Measurements from ENCODE around the gene GIMAP7.
A peak's percentile ranks its signal among the peaks of the same experiment; 100 is the strongest.
"Not testable (repeated sequence)": the region's sequence is repeated elsewhere in the genome, so short reads cannot be mapped to it uniquely, and the experiment has no call there.

The GIMAP7 gene

GRCh38 chr7:150515248-150516147 lies 826 bp downstream of the GIMAP7 start:
- peak; percentile 48 for DNase-seq

GRCh38 chr7:150516956-150517745 lies 2.5 kb downstream of the GIMAP7 start:
- no peak for DNase-seq

- no peak for DNase-seq
Measured at GRCh38 chr7:150519310-150519709, 4.6 kb downstream of the GIMAP7 start.

GRCh38 chr7:150520145-150520544 lies 5.5 kb downstream of the GIMAP7 start:
- peak; percentile 57 for DNase-seq

- DNase-seq, result not testable (repeated sequence)
Measured at GRCh38 chr7:150522931-150523330, 8.3 kb downstream of the GIMAP7 start.

GRCh38 chr7:150524018-150524417 lies 9.3 kb downstream of the GIMAP7 start:
- DNase-seq, result no peak

- DNase-seq, result no peak
Measured at GRCh38 chr7:150531704-150532103, 17.0 kb downstream of the GIMAP7 start.

- DNase-seq, result no peak
Measured at GRCh38 chr7:150538259-150538658, 23.6 kb downstream of the GIMAP7 start.

- DNase-seq, result no peak
Measured at GRCh38 chr7:150553163-150553562, 38.5 kb downstream of the GIMAP7 start.

GRCh38 chr7:150556521-150557138 lies 42.0 kb downstream of the GIMAP7 start:
- DNase-seq, result peak; percentile 31

- DNase-seq, result no peak
Measured at GRCh38 chr7:150560486-150560885, 45.8 kb downstream of the GIMAP7 start.

GRCh38 chr7:150562919-150563318 lies 48.2 kb downstream of the GIMAP7 start:
- DNase-seq, result no peak

GRCh38 chr7:150564006-150564405 lies 49.3 kb downstream of the GIMAP7 start:
- peak; percentile 68 for DNase-seq

- DNase-seq, result no peak
Measured at GRCh38 chr7:150564566-150564965, 49.9 kb downstream of the GIMAP7 start.

- DNase-seq, result no peak
Measured at GRCh38 chr7:150565239-150565638, 50.6 kb downstream of the GIMAP7 start.

- DNase-seq, result no peak
Measured at GRCh38 chr7:150566123-150566522, 51.5 kb downstream of the GIMAP7 start.

GRCh38 chr7:150566572-150566971 lies 51.9 kb downstream of the GIMAP7 start:
- no peak for DNase-seq

- DNase-seq, result peak; percentile 53
Measured at GRCh38 chr7:150567169-150567568, 52.5 kb downstream of the GIMAP7 start, which contains the start of gene GIMAP4. TSS of gene GIMAP4 (plus strand) at chr7:150567390. CDS start at chr7:150569902, 2,512 bp downstream.

GRCh38 chr7:150567871-150568301 lies 53.2 kb downstream of the GIMAP7 start:
- peak; percentile 24 for DNase-seq

- DNase-seq, result peak; percentile 44
Measured at GRCh38 chr7:150568714-150569113, 54.0 kb downstream of the GIMAP7 start.

- DNase-seq, result no peak
Measured at GRCh38 chr7:150569245-150569955, 54.7 kb downstream of the GIMAP7 start.
